GM20000 (cell line): ENCODE results near the gene ADGRB3.
"Not testable (repeated sequence)": the region's sequence is repeated elsewhere in the genome, so short reads cannot be mapped to it uniquely, and the experiment has no call there.

Experiments
- DNase-seq: peaks from one replicate; pipeline ENCODE4 v3.0.0; 2012; ENCODE audit warnings: low spot score
- TF ChIP-seq, protein P1 (sequence below): IDR thresholded peaks from 2 replicates; pipeline ENCODE4 v1.5.1; 2012; ENCODE audit warnings: mild to moderate bottlenecking, control low read depth; ENCODE audit errors: extremely low read depth, missing control alignments

ADGRB3 gene

DNA sequence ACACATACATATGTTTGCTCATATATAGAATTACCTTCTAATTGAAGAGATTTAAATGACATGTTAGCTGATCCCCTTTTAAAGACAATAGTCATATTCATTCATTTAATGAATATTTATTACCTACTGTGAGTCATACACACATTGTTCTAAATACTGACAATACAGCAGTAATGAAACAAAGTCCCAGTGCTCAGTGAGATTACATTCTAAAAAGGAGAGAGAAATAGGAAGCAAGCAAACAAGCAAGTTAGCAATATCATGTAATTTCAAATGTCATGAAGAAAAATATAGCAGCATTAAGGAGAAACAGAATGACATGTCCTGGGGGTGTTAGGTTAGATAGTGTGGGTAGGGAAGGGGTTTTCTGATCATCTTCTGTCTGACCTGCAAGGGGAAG, 136.3 kb downstream of the ADGRB3 start:
- no peak for DNase-seq
- TF ChIP-seq, protein P1, sequence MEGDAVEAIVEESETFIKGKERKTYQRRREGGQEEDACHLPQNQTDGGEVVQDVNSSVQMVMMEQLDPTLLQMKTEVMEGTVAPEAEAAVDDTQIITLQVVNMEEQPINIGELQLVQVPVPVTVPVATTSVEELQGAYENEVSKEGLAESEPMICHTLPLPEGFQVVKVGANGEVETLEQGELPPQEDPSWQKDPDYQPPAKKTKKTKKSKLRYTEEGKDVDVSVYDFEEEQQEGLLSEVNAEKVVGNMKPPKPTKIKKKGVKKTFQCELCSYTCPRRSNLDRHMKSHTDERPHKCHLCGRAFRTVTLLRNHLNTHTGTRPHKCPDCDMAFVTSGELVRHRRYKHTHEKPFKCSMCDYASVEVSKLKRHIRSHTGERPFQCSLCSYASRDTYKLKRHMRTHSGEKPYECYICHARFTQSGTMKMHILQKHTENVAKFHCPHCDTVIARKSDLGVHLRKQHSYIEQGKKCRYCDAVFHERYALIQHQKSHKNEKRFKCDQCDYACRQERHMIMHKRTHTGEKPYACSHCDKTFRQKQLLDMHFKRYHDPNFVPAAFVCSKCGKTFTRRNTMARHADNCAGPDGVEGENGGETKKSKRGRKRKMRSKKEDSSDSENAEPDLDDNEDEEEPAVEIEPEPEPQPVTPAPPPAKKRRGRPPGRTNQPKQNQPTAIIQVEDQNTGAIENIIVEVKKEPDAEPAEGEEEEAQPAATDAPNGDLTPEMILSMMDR: no peak

DNA sequence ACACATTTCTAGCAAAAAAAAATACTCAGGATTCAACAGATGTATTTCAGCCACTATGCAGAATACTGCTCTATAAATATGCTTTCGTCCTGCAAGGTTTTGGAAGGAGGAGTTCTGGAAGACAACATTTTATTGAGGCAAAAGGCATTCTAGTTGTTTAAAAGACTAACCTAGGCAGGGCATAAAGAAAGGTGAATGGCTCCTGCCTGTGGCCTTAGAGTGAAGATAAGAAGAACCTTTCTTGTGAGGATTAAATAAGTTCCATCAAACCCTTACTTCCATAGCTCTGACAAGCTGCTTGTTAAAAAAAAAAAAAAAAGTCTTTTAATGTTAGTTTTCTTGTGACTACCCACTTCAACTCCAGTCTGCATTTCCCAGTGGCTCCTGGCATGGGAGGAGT, 139.8 kb downstream of the ADGRB3 start:
- TF ChIP-seq, protein P1: no peak
- no peak for DNase-seq

DNA sequence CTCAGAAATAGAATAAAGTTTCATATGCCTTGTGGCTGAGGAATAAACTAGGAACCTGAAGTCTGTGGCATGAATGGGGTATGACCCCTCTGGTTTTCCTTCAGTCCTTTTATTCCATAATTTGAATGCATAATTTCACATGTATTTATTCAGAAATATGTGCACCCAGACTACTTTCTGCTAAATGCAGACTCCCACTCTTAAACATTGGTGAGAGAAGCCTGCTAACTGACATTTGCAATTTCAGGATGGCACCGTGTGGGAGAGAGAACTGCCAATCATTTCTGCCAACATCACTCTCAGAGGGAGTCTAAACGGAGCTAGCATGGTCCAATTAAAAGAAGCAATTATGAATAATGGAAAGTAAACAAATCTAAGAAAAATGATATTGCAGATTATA, 141.3 kb downstream of the ADGRB3 start:
- TF ChIP-seq, protein P1: no peak
- DNase-seq: no peak

DNA sequence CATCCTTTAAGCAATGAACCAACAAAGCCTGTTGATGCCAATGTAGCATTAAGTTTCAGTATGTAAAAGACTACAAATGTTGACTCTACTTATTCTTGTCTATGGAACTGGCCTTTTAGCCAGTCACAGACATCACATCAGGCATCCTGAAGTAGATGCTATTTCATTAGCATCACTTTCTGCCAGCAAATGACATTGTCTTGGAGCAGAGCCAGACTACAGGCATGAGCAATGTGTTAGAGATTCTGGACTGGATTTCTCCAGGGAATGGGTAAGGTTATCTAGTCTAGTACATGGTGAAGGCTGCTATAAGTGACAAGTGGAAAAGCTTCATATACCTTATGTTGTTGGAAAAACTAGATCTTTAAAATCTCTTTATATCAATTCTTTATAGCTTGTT, 142.9 kb downstream of the ADGRB3 start:
- DNase-seq: no peak
- TF ChIP-seq, protein P1: no peak

DNA sequence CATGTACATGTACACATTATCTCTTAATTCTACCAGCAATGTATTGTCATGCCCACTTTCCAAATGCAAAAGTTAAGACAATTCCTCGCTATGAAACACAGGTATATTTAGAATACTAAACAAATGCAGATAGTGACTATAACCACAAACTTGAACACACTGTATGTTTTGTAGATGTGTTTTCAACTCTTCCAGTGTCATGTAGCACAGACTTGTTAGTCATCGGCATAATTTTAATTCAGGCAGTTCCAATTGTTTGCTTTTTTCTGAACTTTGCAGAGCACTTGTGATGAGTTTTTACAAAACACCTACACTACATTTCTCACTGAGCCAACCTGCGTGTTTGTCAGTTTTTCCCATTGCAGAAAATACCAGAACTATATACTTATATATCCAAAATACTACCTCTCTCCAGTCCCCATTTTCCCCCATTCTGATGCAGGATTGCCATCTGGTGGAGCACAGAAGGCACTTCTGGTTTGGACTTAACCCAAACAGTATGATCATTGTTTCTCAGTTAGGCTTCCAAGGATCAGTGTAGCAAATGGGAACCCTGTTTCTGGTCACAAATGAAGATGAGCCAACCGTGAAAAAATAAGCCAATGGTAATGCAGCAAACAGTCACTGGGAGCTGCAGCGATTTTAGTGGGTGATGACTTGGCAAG, 143.4 kb downstream of the ADGRB3 start:
- DNase-seq: peak; percentile 13
- TF ChIP-seq, protein P1: peak; percentile 29

DNA sequence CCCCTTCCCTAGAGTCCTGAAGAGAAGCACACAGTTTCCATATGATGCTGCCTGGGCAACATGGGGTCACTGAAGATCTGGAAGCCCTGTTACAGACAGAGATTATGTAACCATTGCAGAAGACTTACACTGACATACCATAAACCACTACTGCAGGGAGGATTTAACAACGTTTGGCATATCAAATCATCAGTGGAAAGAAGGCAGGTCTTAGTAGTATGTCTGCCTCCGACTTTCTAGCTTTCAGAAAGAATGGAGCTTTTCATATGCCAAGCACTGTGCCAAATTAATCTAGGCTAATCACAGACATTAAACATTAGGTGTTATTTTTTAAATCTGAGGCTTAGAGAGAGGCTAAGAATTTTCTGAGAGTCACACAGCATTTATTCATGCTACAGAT, 144.3 kb downstream of the ADGRB3 start:
- DNase-seq: no peak
- TF ChIP-seq, protein P1: no peak

DNA sequence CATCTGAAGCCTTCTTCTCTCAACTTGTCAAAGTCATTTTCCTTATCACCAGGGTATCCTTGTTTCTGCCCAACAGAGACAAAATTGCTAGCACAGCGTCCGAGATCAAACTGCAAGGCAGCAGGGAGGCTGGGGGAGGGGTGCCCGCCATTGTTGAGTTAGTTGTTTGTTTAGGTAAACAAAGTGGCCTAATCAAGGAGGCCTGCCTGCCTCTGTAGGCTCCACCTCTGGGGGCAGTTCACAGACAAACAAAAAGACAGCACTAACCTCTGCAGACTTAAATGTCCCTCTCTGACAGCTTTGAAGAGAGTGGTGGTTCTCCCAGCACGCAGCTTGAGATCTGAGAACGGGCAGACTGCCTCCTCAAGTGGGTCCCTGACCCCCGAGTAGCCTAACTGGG, 155.0 kb downstream of the ADGRB3 start:
- DNase-seq: not testable (repeated sequence)

DNA sequence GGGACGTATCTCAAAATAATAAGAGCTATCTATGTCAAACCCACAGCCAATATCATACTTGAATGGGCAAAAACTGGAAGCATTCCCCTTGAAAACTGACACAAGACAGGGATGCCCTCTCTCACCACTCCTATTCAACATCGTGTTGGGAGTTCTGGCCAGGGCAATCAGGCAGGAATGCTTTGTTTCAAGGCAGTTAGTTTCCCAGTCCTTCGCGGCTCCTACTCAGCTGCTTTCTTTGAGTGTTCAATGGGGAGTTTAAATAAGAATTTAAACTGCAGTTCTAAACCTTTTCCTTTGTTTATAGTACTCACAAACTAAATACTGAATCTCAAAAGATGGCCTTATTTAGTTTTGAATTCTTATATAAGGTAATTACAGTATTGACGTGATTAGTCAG, 179.9 kb downstream of the ADGRB3 start:
- not testable (repeated sequence) for DNase-seq
